Measurements from ENCODE around the gene ZFAND2B. TPM values are rescaled to one million over a fixed set of nuclear protein-coding genes. Genes with fewer than 3 reads are reported as not detected.

Gene ZFAND2B
- total RNA-seq, 1 experiment from 2014 or later, result 25.7 TPM

DNA sequence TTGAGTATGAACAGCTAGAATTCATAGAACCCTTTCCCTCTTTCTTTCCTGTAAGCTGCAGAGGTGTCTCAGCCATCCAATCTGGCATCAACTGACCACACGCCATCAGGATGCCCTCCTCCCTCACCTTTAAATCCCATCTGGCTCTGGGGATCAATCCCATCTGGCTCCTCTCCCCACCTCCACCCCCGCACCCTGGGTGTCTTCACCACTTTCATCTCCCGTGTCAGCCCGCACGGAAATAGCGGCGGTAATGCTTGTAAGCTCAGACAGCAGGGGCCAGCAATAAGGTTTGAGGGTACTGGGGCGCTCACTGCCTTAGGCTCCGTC, 46.0 kb downstream of the ZFAND2B start:
- intact Hi-C loops (cut with micrococcal nuclease; ENCODE audit: unreplicated experiment), result loop anchor here (5.0 kb wide), 1 partner anchor 45 kb away; no protein-coding TSS in a partner anchor
- DNase-seq, result no peak
- Mint-ChIP-seq H3K36me3 (ENCODE audit: insufficient read depth, unreplicated experiment) (peaks cover 55% of the 10 kb centered on the region), H3K27ac (ENCODE audit: unreplicated experiment) (peak overlapping the region; percentile 70), H3K27me3 (ENCODE audit: unreplicated experiment) (no peaks in the 10 kb centered on the region), H3K4me1 (ENCODE audit: low read depth, unreplicated experiment) (peaks cover 56% of the 10 kb centered on the region), H3K9me3 (ENCODE audit: low read depth, unreplicated experiment) (no peaks in the 10 kb centered on the region), H3K4me3 (ENCODE audit: low read depth, unreplicated experiment) (peak overlapping the region; percentile 95)
- CTCF ChIA-PET, result interaction anchor here (1.5 to 3.2 kb wide), 3 partner anchors 27 to 42 kb away, joined by 5 to 10 read pairs (median 7); partner anchors contain the start of gene DNAJB2
- no TSS peak for BruUV-seq (replicated peaks)
- no peak for TF ChIP-seq CTCF (IDR thresholded peaks at IDR 0.05; ENCODE audit: unreplicated experiment)

DNA sequence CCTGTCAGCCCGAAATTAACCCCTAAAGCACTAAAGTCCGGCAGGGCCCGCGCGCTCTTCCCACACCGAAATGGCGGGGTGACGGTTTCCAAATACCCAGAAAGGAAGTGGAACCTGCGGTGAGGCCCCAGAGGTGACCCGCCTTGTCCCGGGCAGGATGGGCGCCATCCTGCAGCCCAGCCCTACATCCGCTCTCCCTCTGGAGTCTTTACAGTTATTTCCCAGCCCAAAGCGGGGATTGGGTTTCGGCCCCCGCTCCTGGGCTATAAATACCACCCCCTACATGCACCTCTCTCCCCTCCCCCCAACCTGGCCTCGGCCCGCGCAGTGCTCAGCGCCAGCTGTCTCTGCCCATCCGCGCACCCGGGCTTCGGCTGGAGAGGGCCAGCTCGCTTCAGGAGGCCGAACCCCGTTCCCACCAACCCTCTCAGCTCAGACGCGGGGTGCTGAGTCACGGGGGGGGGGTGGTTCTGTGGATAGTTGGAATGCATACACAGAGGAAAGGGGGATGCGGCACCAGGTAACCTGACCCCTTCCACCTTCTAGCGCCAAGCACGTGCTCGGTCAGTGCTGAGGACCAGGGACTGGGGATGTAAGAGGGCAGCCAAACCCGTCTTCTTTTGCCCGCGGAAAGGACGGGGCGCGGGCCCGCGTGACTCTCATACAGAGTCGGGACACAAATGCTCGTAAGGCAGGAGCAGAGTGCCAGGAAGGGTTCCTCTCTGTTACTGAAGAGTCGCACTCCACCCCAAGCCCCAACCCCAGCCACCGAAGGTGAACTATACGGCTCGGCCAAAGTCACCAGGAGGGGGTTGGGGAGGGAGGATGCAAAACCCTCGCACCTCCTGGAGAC, 46.5 kb downstream of the ZFAND2B start, which contains the start of gene TUBA4B:
Gene TUBA4B, plus strand, starts transcription at position 344 of the 853 bp plus-strand sequence. Its CDS starts 165 bp downstream, at position 509.
- H3K36me3 Mint-ChIP-seq (ENCODE audit: insufficient read depth, unreplicated experiment), result peaks cover 55% of the 10 kb centered on the region
- H3K4me3 Mint-ChIP-seq (ENCODE audit: low read depth, unreplicated experiment), result peak within 1 kb of the TSS; percentile 95
- no peaks in the 10 kb centered on the region for H3K27me3 Mint-ChIP-seq (ENCODE audit: unreplicated experiment)
- TF ChIP-seq CTCF (IDR thresholded peaks at IDR 0.05; ENCODE audit: unreplicated experiment), result no peak
- no peaks in the 10 kb centered on the region for H3K9me3 Mint-ChIP-seq (ENCODE audit: low read depth, unreplicated experiment)
- CTCF ChIA-PET, result interaction anchor here (0.8 to 3.2 kb wide), 6 partner anchors 8 to 47 kb away, joined by 3 to 10 read pairs (median 4); partner anchors contain the start of genes DNAJB2, GLB1L, STK16 and ZFAND2B
- intact Hi-C loops (cut with micrococcal nuclease; ENCODE audit: unreplicated experiment), result loop anchor here (5.0 kb wide), 1 partner anchor 44 kb away; no protein-coding TSS in a partner anchor
- peak; percentile 36 for DNase-seq
- BruUV-seq (replicated peaks), result TSS peak; percentile 54
- peaks cover 54% of the 10 kb centered on the region for H3K4me1 Mint-ChIP-seq (ENCODE audit: low read depth, unreplicated experiment)
- peak within 1 kb of the TSS; percentile 70 for H3K27ac Mint-ChIP-seq (ENCODE audit: unreplicated experiment)

DNA sequence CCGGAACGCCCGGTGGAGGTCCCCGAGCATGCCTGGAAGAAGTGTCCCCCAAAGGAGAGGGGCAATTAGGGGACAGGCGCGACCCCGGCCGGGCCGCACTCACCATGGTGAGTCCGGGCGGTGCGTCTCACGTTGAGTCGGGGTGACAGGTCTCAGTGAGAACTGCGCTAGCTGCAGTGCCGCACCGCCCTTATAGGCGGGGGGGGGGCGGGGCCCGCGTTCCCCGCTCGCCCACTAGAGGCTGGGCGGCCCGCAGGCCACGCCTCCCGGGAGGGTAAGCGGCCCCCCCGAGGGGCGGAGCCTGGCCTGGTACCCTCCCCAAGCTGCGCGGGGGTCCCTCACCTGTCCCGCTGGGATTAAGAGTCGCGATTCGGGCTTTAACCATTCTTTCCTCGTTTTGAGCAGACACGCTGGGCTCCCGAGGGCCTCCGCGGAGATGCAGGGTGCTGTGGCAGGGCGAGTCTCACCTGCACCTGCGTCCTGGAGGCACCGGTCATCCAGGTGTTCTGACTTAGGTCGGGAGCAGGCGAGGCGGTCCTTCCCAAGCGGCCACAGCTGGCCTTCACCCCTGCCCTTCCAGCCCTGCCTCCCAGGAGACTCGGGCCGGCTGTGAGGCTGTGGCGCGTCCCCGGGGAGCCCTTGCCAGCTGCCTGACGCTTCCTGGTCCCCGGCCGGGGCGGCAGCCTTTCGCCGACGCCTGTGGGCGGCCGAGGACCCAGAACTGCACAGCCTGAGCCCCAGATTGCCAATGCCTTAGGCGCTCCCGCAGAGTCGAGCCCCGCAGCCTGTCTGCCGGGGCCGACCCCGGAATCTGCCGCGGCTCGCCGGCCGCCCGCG, 47.4 kb downstream of the ZFAND2B start, which contains the start of gene TUBA4A:
Gene TUBA4A, minus strand, starts transcription at position 166 of the 837 bp plus-strand sequence. Its CDS starts 60 bp downstream, at position 106.
- Mint-ChIP-seq H3K36me3 (ENCODE audit: insufficient read depth, unreplicated experiment) (peaks cover 51% of the 10 kb centered on the region), H3K4me3 (ENCODE audit: low read depth, unreplicated experiment) (peak within 1 kb of the TSS; percentile 95), H3K4me1 (ENCODE audit: low read depth, unreplicated experiment) (peaks cover 45% of the 10 kb centered on the region), H3K27ac (ENCODE audit: unreplicated experiment) (peak within 1 kb of the TSS; percentile 70), H3K9me3 (ENCODE audit: low read depth, unreplicated experiment) (no peaks in the 10 kb centered on the region), H3K27me3 (ENCODE audit: unreplicated experiment) (peaks cover 1% of the 10 kb centered on the region)
- peak; percentile 87 for DNase-seq
- CTCF ChIA-PET, result interaction anchor here (0.7 to 3.2 kb wide), 8 partner anchors 9 to 48 kb away, joined by 3 to 10 read pairs (median 4); partner anchors contain the start of genes DNAJB2, GLB1L, STK16 and ZFAND2B
- no TSS peak for BruUV-seq (replicated peaks)
- intact Hi-C loops (cut with micrococcal nuclease; ENCODE audit: unreplicated experiment), result loop anchor here (5.0 kb wide), 1 partner anchor 43 kb away; no protein-coding TSS in a partner anchor
- no peak for TF ChIP-seq CTCF (IDR thresholded peaks at IDR 0.05; ENCODE audit: unreplicated experiment)
